Ishikawa (cell line): ENCODE data around the gene MYRIP.

Source experiments
- CEBPB ChIP-seq: IDR thresholded peaks from 2 replicates; pipeline ENCODE4 v1.6.1; 2012
- CREB1 ChIP-seq: IDR thresholded peaks from 2 replicates; pipeline ENCODE4 v1.6.1; 2012; ENCODE audit warnings: low read depth
- EGR1 ChIP-seq: IDR thresholded peaks from 2 replicates; pipeline ENCODE4 v1.6.1; 2012
- EP300 ChIP-seq: IDR thresholded peaks from 2 replicates; pipeline ENCODE4 v1.6.1; 2012; ENCODE audit warnings: borderline replicate concordance
- FOXM1 ChIP-seq: IDR thresholded peaks from 2 replicates; pipeline ENCODE4 v1.6.1; 2012; ENCODE audit warnings: low read depth, borderline replicate concordance
- MAX ChIP-seq: IDR thresholded peaks from 2 replicates; pipeline ENCODE4 v1.6.1; 2012
- NFIC ChIP-seq: IDR thresholded peaks from 2 replicates; pipeline ENCODE4 v1.6.1; 2012
- RAD21 ChIP-seq: IDR thresholded peaks from 2 replicates; pipeline ENCODE4 v1.6.1; 2012; ENCODE audit warnings: low read depth
- REST ChIP-seq: IDR thresholded peaks from 2 replicates; pipeline ENCODE4 v1.6.1; 2012; ENCODE audit warnings: low read depth, mild to moderate bottlenecking
- TAF1 ChIP-seq: IDR thresholded peaks from 2 replicates; pipeline ENCODE4 v1.6.1; 2012; ENCODE audit warnings: low read depth, mild to moderate bottlenecking
- TCF12 ChIP-seq: IDR thresholded peaks from 2 replicates; pipeline ENCODE4 v1.6.1; 2012; ENCODE audit warnings: low read depth
- TEAD4 ChIP-seq: IDR thresholded peaks from 2 replicates; pipeline ENCODE4 v1.6.1; 2012
- USF1 ChIP-seq: IDR thresholded peaks from 2 replicates; pipeline ENCODE4 v1.6.1; 2012
- YY1 ChIP-seq: IDR thresholded peaks from 2 replicates; pipeline ENCODE4 v1.6.1; 2012; ENCODE audit warnings: low read depth
- ZBTB7A ChIP-seq: IDR thresholded peaks from 2 replicates; pipeline ENCODE4 v1.6.1; 2012; ENCODE audit warnings: low read depth

MYRIP gene

GRCh38 chr3:40130721-40131120, 321.3 kb downstream of the MYRIP start:
- no peak for TF ChIP-seq TCF12
- no peak for TF ChIP-seq EP300

GRCh38 chr3:40137591-40138295, 328.3 kb downstream of the MYRIP start:
- TF ChIP-seq TCF12 (no peak), FOXM1 (no peak), RAD21 (no peak), CREB1 (no peak), EGR1 (no peak), EP300 (no peak), CEBPB (no peak), MAX (no peak), YY1 (no peak), NFIC (no peak), TEAD4 (no peak), REST (no peak), USF1 (no peak), TAF1 (no peak), ZBTB7A (no peak)

GRCh38 chr3:40143283-40144090, 334.1 kb downstream of the MYRIP start:
- TF ChIP-seq FOXM1: no peak
- no peak for TF ChIP-seq REST
- no peak for TF ChIP-seq USF1
- TF ChIP-seq TEAD4: no peak
- no peak for TF ChIP-seq NFIC
- no peak for TF ChIP-seq TCF12
- TF ChIP-seq CREB1: no peak
- TF ChIP-seq TAF1: no peak
- no peak for TF ChIP-seq EP300
- no peak for TF ChIP-seq EGR1
- TF ChIP-seq CEBPB: no peak
- no peak for TF ChIP-seq RAD21

- no peak for TF ChIP-seq CREB1
- TF ChIP-seq TCF12: no peak
- no peak for TF ChIP-seq REST
- no peak for TF ChIP-seq RAD21
- TF ChIP-seq TAF1: no peak
- no peak for TF ChIP-seq EGR1
- TF ChIP-seq USF1: no peak
- TF ChIP-seq YY1: no peak
- no peak for TF ChIP-seq FOXM1
- no peak for TF ChIP-seq MAX
- no peak for TF ChIP-seq ZBTB7A
- no peak for TF ChIP-seq EP300
- no peak for TF ChIP-seq CEBPB
- TF ChIP-seq TEAD4: no peak
These were observed 339.4 kb downstream of the MYRIP start for GRCh38 chr3:40148827-40149226.
